ENCODE measurements around the gene ASB9. TPM values are rescaled to one million over a fixed set of nuclear protein-coding genes. Genes with fewer than 3 reads are reported as not detected.

ASB9 gene
- total and polyA plus RNA-seq, 4 donors = 2.1 to 7.5 (median 3.1) TPM

DNA sequence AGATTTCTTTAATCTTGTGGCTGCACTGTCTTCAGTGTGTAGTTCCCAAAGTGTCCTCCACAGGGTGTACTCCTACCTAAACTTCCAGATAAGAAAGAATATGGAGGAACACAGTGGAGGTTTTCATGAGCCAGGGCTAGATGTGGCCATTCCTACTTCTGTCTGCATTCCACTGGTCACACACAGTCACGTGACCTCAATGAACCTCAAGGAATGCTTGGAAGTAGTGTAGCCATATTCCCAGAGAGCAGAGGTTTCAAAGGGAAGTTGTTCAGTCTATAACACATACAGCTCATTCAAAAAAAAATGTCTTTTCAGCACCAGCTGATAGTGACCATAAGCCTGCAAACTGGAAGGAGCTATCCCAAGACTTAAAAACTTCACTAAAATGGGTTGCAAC, 53.6 kb downstream of the ASB9 start:
- Histone ChIP-seq H3K36me3 (ENCODE audit: control insufficient read depth in 4 of 4, insufficient read depth in 4 of 4, low read length in 4 of 4) (no peaks in the 10 kb centered on the region), H3K4me3 (no peak overlapping the region), H3K9ac (ENCODE audit: insufficient read depth in 1 of 2, low read length in 2 of 2) (no peak overlapping the region), H3K27me3 (ENCODE audit: control insufficient read depth in 3 of 3, insufficient read depth in 3 of 3, low read length in 2 of 3) (peaks cover 0 to 27% (median 13%) of the 10 kb centered on the region in 3 donors), H3K4me1 (ENCODE audit: control insufficient read depth in 5 of 5, insufficient read depth in 5 of 5, low read length in 5 of 5) (no peaks in the 10 kb centered on the region), H3K9me3 (ENCODE audit: control insufficient read depth in 4 of 4, insufficient read depth in 3 of 4, low read length in 3 of 4) (peaks cover 0 to 2% (median 0%) of the 10 kb centered on the region in 4 donors), H3K27ac (ENCODE audit: low read depth in 1 of 2, low read length in 1 of 2) (no peak overlapping the region)
- ATAC-seq (ENCODE audit: insufficient read depth, low FRiP score) (no peak), DNase-seq (no peak)
- no peak for TF ChIP-seq CTCF (IDR thresholded peaks at IDR 0.05; ENCODE audit: control extremely low read depth, extremely low read depth)
- WGBS, 2 donors = 78 to 89% methylated on average over 1 of the region's 1 CpG

DNA sequence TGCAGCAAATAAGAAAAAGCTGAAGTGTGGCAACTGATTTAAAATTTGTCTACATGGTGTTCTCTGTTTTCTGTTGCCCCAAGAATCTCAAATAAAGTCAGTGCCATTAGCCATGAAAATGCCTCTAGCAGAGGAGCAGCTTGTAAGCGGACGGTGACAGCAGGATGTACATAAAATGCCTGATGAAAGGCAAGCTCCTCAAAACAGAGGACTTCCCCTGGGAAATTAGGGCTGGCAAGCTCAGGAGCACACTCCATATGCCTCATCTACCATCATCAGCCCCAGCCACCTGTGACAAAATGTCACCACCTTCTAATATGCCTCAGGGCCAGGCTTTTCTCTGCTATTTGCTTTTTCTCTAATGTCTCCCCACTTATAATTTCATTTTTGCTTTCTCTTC, 54.5 kb downstream of the ASB9 start:
- no peak overlapping the region for H3K4me3 ChIP-seq
- H3K36me3 ChIP-seq (ENCODE audit: control insufficient read depth in 4 of 4, insufficient read depth in 4 of 4, low read length in 4 of 4) = no peaks in the 10 kb centered on the region
- H3K9ac ChIP-seq (ENCODE audit: insufficient read depth in 1 of 2, low read length in 2 of 2) = no peak overlapping the region
- ATAC-seq (ENCODE audit: insufficient read depth, low FRiP score) = no peak
- WGBS, 2 donors = 84 to 86% methylated on average over 2 of the region's 2 CpGs
- no peak for DNase-seq
- H3K27me3 ChIP-seq (ENCODE audit: control insufficient read depth in 3 of 3, insufficient read depth in 3 of 3, low read length in 2 of 3) = peaks cover 0 to 21% (median 14%) of the 10 kb centered on the region in 3 donors
- H3K9me3 ChIP-seq (ENCODE audit: control insufficient read depth in 4 of 4, insufficient read depth in 3 of 4, low read length in 3 of 4) = peaks cover 0 to 2% (median 0%) of the 10 kb centered on the region in 4 donors
- no peaks in the 10 kb centered on the region for H3K4me1 ChIP-seq (ENCODE audit: control insufficient read depth in 5 of 5, insufficient read depth in 5 of 5, low read length in 5 of 5)
- no peak for TF ChIP-seq CTCF (IDR thresholded peaks at IDR 0.05; ENCODE audit: control extremely low read depth, extremely low read depth)
- H3K27ac ChIP-seq (ENCODE audit: low read depth in 1 of 2, low read length in 1 of 2) = no peak overlapping the region

GRCh38 chrX:15214588-15214987, 55.3 kb downstream of the ASB9 start:
- Histone ChIP-seq H3K27ac (ENCODE audit: low read depth in 1 of 2, low read length in 1 of 2) (no peak overlapping the region), H3K9me3 (ENCODE audit: control insufficient read depth in 4 of 4, insufficient read depth in 3 of 4, low read length in 3 of 4) (peaks cover 0 to 2% (median 0%) of the 10 kb centered on the region in 4 donors), H3K4me3 (no peak overlapping the region), H3K4me1 (ENCODE audit: control insufficient read depth in 5 of 5, insufficient read depth in 5 of 5, low read length in 5 of 5) (no peaks in the 10 kb centered on the region), H3K27me3 (ENCODE audit: control insufficient read depth in 3 of 3, insufficient read depth in 3 of 3, low read length in 2 of 3) (peaks cover 0 to 23% (median 14%) of the 10 kb centered on the region in 3 donors), H3K9ac (ENCODE audit: insufficient read depth in 1 of 2, low read length in 2 of 2) (no peak overlapping the region), H3K36me3 (ENCODE audit: control insufficient read depth in 4 of 4, insufficient read depth in 4 of 4, low read length in 4 of 4) (no peaks in the 10 kb centered on the region)
- DNase-seq (no peak), ATAC-seq (ENCODE audit: insufficient read depth, low FRiP score) (no peak)
- TF ChIP-seq CTCF (IDR thresholded peaks at IDR 0.05; ENCODE audit: control extremely low read depth, extremely low read depth) = no peak
- WGBS, 2 donors = 55 to 83% methylated on average over 1 of the region's 1 CpG

DNA sequence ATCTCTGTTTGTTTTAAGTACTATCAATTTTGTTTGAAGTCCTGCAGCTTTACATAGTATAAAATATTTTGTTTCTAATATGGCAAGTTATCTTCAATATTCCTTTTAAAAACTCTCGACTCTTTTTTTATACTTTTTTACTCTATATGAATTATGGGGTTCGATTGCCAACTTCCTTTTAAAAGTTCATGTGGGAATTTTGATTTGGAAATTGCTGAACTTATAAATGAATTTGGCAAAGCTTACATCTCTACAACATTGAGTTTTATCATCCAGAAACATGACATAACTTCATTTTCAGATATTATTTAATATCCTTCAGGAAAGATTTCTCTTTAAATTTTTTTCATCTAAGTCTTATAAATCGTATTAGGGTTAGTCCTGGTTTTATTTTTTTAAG, 60.8 kb downstream of the ASB9 start:
- no peaks in the 10 kb centered on the region for H3K4me1 ChIP-seq (ENCODE audit: control insufficient read depth in 5 of 5, insufficient read depth in 5 of 5, low read length in 5 of 5)
- H3K9ac ChIP-seq (ENCODE audit: insufficient read depth in 1 of 2, low read length in 2 of 2) = no peak overlapping the region
- no peak for TF ChIP-seq CTCF (IDR thresholded peaks at IDR 0.05; ENCODE audit: control extremely low read depth, extremely low read depth)
- no peaks in the 10 kb centered on the region for H3K36me3 ChIP-seq (ENCODE audit: control insufficient read depth in 4 of 4, insufficient read depth in 4 of 4, low read length in 4 of 4)
- no peak overlapping the region for H3K4me3 ChIP-seq
- no peak overlapping the region for H3K27ac ChIP-seq (ENCODE audit: low read depth in 1 of 2, low read length in 1 of 2)
- no peaks in the 10 kb centered on the region for H3K9me3 ChIP-seq (ENCODE audit: control insufficient read depth in 4 of 4, insufficient read depth in 3 of 4, low read length in 3 of 4)
- 79 to 94% methylated on average over 3 of the region's 3 CpGs for WGBS, 2 donors
- no peak for DNase-seq
- ATAC-seq (ENCODE audit: insufficient read depth, low FRiP score) = no peak
- H3K27me3 ChIP-seq (ENCODE audit: control insufficient read depth in 3 of 3, insufficient read depth in 3 of 3, low read length in 2 of 3) = peaks cover 0 to 34% (median 22%) of the 10 kb centered on the region in 3 donors
